ENCODE measurements around the gene SLC8A3.
A peak's percentile ranks its signal among the peaks of the same experiment; 100 is the strongest.

The SLC8A3 gene

DNA sequence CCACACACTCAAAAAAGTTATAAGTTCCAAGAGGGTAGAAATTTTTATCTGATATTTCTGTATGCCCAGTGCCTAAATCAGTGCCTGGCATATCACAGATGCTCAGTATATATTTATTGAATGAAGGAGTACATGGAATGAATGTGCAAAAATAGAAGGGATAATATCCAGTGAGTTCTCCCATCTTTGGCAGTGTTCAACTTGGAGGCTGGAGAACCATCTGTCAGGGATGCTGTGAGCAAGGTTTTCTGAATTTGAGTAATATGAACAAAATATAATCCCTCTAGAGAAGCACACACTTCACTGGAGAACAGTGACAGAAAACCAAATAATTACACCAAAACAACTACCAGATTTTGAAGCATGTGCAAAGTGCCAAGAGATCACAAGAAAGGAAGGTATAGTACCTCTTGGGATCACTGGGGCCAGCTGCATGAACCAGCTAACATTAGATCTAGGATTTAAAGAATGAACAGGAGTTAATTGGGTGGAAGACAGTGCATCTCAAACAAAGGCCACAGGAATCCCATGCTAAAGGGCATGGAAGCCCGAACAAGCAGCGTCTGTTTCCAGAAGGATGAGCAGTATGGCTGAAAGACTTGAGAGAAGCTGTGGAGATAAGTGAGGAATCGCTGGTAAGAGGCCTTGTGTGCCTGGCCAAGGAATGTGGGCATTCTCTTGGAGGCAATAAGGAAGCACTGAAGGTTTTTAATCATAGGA is 11.5 kb downstream of the SLC8A3 start:
- DNase-seq = no peak

DNA sequence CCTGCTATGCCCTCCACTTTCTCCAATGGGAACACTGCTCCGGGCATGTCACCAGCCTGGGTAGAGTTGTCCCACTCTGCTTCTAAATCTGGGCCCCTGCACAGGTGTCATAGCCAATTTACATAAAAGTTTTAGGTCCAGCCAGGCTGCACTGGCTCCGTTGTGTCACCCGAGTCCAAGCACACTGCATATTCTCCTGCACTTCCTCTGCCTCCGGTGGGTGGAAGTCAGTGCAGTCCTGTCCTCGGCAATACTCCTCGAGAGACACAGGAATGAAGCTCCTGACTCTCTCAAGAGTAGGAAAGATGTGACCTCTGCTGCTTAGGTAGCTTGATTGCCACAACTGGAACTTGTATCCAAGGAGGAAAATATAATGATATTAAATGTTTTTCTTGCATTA is 15.2 kb downstream of the SLC8A3 start:
- no peak for DNase-seq

DNA sequence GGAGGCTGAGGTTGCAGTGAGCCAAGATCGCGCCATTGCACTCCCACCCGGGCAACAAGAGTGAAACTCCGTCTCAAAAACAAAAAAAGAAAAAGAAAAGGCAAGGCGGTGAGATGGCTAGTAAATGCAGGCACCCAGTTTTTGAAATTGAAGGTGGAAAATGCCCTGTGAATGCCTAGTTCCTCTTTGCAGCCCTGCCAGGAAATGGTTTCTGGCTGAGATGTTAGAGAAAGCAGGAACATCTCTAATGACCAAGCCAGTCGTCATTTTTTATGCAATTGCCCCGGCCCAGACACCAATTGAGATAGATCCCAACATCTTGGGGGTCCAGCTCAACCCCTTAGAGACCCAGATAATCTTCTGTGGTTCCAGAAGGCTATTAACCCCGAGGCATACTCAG is 17.0 kb downstream of the SLC8A3 start:
- DNase-seq = no peak

DNA sequence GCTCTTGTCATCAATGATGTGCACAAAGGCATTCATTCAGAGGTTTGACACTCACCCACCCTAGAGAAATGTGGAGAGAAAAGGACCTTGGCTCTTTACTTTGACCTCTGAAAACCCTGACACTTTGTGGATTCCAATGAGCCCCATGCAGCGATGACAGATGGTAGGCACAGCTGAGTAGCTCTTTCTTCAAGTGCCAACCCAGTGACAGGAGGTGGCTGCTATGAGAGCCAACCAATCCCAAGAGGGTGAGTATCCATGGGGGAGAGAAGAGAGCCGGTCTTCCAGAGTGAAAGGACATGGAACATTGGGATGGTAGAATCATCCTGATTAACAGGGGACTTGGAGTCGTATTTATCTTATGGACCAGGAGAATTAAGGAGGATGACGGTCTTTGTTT is 17.8 kb downstream of the SLC8A3 start:
- no peak for DNase-seq

DNA sequence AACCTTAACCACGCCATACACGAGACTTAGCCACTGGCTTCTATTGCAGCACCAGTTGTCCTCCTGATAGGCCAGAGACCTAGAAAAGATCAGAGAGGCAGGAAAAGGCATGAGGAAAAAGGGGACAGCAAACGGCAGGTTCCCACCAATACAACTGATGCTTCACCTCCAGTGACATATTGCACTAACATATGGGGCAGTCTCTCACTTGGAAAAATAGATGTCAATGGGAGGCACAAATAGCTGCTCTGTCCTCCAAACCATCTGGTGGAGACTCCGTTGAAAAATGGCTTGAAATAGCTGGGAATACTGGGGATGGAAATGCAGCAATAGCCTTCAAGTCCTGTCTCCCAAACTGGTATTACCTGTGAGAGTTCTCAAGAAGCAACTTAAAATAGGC is 20.3 kb downstream of the SLC8A3 start:
- DNase-seq = no peak

DNA sequence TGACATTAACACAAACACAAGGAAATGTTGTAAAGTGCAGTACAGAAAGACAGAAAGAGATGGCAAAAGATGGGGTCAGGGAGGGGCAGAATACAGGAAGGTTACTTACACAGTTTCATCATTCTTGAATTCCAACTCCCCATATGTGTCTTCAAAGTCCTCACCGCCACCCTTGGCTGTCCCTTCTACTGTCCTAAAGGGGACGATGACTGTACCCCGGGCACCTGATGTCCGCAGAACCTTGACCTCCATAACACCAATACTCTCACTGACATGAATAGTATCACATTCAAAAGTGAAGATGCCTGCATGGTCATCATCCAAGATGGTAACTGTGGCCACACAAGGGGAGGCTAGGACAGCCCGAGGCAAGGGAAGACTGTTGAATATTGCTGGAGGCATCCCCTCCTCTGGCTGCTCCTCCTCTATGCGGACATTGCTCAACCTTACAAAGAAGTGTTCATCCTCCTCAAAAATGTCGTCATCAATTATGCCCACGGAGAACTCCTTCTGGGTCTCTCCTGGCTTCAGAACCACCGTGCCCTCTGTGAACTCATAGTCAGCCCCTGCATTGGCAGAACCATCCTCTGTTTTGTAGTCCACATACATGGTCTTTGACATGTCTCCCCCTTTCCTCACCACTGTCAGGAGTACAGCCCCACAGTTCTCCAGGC is 22.1 kb downstream of the SLC8A3 start:
- DNase-seq = no peak

DNA sequence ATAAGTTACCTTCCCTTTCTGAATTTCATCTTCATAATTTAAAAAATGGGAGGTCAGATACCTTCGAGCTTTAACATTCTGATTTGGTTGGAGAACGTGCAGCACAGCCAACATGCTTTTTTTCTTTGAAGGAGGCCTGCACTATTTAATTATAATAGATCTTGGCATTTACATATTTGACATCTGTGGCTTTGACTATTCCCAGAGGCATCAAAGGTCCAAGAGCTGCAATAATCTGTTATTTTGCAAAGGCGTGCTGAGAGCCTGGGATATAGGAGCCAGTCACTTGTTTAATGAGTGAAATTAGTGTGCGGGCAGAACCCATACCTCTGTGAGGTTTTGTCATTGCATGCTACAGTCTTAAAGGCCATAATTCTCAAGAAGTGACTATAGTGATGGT is 26.4 kb downstream of the SLC8A3 start:
- no peak for DNase-seq

DNA sequence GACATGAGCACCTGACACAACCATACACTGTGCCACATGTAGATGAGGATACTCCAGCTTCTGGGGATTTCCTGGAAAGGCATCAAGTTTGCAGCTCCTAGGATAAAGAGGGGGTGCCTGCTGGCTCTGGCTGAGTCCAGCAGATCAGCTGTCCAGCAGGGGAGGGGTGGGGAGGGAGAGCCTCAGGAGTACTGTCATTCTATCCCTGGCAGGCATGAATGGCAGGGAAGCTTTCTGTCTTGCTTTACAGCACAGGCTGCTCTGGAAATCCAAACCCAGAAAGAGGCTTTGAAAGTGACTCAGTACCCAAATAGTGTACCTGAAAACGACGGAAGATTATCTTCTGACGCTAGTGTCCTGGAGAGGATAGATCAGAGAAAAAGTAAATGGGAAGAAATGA is 32.2 kb downstream of the SLC8A3 start:
- no peak for DNase-seq

DNA sequence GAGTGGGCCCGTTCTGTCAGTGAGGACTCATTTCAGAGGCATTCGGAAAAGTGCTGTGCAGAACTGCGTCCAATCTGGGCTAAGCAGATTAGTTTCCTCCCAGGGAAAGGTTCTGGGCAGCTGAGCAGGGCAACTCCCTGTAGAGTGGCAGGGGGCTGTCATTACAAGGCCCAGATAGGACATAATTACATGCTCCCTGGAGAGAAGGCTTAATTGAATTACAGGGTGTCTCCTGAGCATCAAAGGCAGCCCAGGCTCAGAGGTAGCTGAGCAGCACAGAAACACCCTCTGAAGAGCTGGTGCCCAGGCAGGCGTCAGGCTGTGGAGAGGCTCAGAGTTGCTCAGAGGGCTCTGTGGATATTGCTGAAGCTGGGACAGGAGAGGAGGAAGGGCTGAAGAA is 36.0 kb downstream of the SLC8A3 start:
- DNase-seq = no peak

DNA sequence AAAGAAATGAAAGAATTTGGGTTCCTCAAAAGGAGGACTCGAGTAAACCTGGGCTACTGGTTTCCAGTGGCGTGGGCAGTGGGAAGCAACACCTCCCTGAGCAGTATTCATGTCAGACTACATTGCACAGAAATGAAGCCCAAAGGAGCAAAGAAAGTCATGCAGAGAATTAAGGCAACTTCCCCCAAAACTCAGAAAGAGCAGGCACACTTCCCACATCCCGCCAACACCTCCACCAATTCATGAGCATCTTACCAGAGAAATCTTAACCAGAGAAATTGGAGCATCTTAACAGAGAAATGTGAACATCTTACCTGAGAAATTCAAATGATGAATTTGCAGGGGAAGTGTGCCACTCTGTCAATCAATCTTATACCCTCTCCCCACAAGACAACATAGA is 36.7 kb downstream of the SLC8A3 start:
- DNase-seq = no peak

DNA sequence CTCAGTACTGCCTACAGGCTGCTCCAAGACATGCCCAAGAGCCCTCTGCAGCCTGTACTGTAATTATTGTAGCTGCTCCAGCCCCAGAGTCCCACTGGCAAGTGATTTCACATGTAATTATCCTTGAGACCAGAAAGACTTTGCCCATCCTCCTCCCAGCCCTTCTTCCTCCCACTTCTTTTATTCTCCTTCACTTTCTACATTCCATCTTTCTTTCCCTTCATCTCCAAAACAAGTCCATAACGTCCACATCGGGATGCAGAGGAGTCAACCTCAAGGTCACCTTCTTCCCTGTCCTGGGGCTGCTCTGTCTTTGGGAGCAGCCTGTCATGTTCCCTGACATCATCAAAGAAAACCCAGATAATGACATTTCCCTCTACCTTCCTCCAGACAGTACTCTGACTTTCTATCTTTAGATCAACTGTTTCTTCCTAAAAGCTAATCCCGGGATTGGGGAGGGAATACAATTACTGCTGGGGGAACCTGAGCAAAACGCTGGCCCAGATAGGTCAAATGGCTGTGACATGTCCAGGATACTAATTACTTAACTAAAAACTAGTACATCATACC is 39.1 kb downstream of the SLC8A3 start:
- DNase-seq = no peak

DNA sequence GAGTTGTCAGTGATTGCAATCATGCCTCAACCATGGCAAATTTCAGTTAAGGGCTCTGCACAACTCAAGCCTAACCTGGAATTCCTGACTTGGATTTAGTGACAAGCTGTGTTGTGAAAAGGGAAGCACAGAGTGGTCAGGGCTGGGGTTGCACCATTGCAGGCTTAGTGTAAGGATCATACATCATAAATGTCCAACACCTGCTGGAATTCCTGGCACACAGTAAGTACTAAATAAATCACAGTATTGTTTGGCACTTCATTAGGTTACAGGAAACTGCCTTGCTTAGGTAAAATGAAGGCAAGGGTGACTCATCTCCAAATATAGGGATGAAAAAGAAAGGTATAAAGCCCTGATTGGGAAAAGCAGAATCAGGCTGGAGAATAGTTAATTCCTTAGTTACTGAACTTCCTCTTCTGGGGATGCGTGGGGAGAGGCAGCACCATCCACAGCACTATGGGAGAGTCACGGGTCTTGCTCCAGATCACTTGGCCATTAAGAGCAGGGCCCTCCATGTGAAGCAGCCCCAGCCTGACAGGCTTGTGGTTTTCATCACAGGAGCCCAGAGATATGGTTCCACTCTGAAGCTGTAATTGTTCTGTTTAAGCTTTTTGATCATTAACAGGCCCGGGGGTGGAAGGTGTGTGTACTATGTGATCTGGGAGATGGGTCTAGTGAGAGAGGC is 39.7 kb downstream of the SLC8A3 start:
- DNase-seq = no peak

DNA sequence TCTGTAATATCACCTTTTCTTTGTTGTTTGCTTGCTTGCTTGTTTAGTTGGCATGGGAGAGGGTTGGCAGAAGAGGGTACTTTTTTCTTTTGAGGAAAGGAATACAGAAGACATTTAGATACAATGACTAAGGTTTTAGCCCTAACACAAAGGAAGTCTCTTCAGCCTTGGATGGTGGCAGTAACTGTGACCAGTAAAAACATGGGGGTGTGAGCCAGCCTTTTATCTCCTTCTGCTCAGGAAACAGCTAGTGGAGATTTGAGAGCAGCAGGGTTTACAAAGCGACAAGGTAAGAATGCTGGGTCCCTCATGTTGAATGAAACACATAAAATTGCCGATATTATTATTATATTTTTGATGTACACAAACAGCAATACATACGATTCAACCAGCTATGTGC is 40.4 kb downstream of the SLC8A3 start:
- DNase-seq = no peak

DNA sequence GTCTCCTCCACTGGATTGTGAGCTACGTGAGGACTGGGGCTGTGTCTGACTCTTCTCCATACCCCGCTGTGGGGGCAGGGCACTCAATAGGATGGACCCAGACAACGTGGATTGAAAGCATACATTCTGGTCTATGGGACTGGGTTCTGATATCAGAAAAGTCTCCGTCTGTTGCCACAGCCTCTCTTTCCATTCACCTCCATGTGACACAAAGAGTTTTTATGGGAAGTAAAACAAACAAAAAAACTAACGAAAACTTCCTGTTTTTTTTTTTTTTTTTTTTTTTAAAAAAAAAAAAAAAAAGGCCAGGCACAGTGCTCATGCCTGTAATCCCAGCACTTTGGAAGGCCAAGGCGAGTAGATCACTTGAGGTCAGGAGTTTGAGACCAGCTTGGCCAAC is 44.7 kb downstream of the SLC8A3 start:
- DNase-seq = no peak

DNA sequence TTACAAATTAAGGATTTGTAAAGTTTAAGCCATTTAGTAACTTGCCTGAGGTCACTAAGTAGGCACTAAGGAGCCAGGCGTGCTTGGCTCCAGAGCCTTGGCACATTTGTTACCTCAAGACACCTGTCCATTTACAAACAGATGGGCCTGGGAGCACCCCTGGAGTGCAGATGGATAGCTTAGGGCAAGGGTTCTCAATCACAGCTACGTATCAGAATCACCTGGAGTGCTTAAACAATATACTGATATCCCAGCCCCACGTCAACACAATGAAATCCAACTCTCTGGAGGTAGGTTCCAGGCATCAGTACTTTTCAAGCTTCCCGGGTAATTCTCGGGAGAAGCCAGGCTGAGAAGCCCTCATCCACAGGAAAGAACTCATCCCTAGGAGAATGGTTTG is 45.4 kb downstream of the SLC8A3 start:
- DNase-seq = no peak

DNA sequence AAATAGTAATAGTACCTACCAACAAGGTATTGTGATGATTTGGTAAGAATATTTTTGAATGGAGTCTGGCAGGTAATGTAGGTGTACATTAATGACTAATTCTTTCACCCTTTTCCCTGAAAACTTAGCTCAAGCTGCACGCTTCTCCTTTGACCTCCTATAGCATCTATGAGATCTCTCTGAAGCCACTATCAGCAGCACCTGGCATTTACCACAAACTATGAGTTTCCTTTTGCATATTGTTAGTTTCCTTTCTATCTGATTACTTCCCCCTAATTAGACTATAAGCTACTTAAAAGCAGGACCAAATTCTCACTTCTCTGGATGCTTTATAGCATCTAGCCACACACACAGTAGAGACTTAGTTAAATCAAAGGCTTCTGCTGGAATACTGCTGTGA is 48.1 kb downstream of the SLC8A3 start:
- no peak for DNase-seq

DNA sequence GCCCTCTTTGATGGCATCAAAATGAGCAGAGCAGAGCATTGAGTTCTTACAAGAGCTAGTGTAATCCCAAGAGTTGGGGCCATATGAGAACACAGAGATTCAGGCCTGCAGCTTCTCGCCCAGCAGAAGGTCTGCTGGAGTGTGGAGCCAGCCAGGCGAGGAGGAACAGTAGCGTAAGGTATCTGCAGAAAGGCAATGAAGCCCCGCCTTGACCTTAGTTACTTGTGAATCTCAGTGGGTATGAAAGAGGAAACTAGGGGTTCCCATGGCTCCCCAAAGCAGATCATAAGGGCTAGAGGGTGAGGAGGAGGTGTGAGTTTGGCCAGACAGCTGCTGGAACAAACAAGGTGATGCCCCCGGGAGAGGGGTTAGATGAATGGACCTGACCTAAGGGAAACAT is 49.4 kb downstream of the SLC8A3 start:
- DNase-seq = no peak

DNA sequence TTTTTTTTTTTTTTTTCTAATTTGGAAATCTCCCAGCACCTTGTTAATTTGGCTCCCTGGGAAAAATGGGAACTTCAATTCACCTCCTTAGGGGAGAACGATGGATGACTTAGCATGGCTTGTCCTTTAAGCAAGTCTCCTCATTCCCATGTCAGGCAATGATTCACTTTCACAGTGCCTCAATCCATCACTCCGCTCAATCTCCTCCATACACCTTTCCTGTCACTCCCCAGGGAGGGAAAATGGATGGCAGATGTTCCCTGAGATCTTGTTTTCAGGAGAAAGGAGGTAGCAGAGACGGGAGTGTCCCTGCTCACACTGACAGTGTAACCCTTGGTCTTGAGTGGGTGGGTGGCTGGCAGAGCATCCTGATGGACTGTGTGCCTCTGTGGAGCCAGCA is 51.0 kb downstream of the SLC8A3 start:
- no peak for DNase-seq

DNA sequence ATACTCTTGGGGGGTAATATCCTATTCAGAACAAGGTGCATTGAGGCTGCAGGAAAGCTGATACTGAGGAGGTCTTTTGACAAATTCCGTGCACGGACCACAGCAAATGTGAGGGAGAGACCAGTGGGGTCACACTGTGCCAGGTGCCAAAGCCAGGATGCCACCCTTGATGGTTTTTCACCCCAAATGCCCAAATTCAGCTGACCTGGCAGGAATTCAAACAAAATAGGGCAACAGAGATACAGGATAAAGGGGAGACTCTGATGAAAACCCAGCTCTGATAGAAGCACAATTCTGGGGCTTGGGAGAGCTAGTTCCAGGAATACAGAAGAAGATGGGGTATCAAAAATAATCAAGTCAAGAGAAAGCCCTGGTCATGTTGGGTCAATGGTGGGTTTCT is 55.3 kb downstream of the SLC8A3 start:
- no peak for DNase-seq

DNA sequence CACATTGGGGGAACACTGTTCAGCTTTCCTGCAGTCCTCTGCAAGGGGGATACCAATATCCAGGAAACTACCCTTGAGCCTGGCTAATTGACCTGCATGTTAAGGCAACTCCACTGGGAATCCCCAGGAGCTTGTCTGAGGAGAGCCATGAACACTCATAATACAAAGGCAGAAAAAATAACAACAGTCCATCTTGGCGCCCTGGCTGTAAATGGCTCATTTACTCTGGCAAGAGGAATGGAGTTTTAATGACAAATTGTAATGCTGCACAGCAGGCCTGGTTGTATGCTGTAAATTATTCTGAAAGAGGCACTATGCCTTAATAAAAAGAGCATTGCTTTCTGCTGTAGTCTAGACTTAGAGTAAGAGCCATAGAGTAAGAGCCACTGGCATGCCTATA is 58.3 kb downstream of the SLC8A3 start:
- peak; percentile 83 for DNase-seq

DNA sequence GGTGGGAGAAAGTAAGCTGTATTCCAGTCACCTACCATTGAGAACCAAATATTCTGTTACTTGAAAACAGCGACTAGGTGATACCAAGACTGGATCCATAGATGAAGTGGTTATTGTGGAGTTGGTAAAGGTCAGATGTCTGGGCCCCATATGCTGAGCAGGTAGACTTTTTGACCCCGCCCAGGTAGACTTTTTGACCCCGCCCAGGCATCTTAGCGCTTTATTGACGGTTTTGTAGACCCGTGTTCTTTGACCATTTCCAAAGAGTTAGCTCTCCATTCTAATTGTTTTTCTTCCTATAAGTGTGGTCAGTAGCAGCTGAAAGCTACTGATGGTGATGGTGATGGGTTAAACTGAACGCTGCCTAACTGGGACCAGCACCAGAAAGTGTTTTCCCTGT is 61.6 kb downstream of the SLC8A3 start:
- no peak for DNase-seq

DNA sequence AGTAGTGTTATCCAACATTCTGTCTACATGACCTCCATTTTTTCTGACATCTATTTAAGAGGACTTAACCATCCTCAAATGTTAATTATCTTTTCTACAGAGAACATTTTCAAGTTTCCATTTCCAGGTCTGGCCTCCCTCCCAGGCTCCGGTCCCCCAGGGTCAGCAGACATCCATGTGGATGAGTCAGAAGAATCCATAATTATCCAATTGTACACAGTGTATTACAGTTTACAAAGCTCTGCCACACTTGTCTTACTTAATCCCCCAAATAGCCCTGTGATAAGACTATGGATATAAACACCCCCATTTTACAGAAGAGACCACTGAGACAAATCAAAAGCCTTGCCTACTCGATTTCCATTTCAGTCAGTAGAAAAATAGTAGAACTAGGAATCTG is 65.0 kb downstream of the SLC8A3 start:
- DNase-seq = no peak

DNA sequence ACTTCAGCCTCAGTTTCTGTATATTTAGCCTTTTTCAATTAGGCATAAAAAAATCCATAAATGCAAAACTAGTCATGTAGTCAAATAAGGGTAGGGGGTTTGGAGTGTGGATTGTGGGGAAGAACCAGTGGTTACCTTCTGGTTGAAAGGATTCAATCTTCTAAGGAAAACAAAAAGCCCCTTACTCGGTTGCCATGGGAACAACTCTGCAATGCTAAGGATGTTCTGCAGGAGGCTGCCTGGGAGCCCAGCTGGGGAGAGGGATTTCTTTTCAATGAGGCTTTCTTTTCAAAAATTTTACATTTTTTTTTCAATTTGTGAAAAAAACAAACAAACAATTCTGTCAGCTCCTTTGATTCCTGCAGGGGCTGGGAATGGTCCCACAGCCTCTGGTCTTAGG is 67.2 kb downstream of the SLC8A3 start:
- no peak for DNase-seq

DNA sequence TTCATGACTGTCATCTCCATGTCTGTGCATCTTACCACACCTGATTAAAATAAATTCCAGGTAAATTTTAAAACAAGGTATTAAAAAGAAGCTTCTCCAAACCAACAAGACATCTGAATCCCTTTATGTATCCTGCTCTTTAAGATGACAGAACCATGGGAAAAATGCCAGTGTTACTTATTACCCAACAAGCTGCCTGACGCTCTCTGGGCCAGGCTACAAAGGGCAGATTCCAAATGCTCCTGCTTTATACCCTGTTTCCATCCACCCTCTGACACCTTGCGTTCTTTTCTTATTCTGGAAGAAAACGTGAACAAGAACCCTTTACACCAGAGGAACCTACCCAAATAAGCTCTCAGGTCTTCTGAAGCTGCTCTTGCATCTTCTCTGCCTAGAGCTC is 70.7 kb downstream of the SLC8A3 start:
- no peak for DNase-seq

Data from NCI-H187 treated with DMSO at 0.1 percent for 48 hours (cell line).